Suppressor macrophage treated with lipopolysaccharide for 4 hours (primary cell): ENCODE results near the gene CELF2.
"Not testable (repeated sequence)": the region's sequence is repeated elsewhere in the genome, so short reads cannot be mapped to it uniquely, and the experiment has no call there.

ENCODE experiments used
- DNase-seq: peaks from one replicate; pipeline ENCODE4 v3.0.0-alpha.2; 2020

CELF2 gene

GRCh38 chr10:11098666-11099065 lies 81.0 kb downstream of the CELF2 start:
- DNase-seq = no peak

DNA sequence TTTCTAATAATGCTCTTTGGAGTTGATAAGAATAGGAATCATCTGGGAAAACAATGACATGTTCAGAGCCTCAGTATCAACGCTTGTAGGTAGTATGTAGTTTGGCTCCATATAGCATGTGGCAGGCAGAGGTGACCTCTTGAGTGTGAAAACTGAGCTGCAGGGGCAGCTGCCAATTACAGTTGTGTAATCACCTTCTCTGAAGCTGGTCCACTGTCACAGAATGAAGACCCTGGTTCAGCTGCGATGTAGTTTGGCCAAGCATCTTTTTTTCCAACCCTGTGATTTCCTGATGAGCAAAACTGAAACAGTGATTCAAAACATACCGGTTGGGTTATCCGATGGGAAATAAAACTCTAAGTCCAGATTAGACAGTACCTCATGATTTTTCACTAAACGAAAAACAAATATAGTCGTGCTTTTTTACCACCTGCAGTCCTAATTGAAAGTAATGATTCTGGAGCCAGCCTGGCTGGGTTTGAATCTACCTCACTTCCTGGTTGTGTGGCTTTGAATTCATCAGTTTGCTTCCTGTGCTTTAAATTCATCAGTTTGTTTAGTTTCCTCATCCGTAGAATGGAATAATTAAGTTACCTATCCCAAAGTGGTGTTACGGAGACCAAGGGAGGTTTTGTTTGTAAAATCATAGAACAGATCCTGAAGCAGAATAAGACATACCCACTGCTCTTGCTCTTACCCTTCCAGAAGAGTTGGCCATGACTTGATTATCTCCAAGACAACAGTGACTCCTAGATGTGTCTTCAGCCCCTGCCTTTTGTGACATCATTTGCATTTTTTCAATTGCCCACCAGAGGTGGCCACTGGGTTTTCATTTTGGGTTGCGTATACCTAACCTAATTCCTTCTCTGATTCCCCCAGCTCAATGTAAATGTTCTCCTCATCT lies 87.4 kb downstream of the CELF2 start:
- no peak for DNase-seq

DNA sequence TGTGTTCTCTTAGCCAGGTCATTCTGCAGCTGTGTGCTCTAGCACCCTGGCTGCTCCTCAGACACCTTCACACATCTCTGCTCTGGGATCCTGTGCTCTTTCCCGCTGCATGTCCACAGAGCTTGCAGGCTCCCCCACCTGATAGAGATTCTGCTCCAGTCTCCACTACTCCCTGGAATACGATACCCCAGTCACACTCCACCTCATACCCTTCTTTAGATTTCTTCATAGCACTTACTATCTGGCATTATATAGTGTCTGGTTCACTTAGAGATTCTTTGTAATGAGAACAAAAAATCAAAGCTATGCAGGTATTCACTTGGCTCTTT lies 88.0 kb downstream of the CELF2 start:
- DNase-seq = no peak

DNA sequence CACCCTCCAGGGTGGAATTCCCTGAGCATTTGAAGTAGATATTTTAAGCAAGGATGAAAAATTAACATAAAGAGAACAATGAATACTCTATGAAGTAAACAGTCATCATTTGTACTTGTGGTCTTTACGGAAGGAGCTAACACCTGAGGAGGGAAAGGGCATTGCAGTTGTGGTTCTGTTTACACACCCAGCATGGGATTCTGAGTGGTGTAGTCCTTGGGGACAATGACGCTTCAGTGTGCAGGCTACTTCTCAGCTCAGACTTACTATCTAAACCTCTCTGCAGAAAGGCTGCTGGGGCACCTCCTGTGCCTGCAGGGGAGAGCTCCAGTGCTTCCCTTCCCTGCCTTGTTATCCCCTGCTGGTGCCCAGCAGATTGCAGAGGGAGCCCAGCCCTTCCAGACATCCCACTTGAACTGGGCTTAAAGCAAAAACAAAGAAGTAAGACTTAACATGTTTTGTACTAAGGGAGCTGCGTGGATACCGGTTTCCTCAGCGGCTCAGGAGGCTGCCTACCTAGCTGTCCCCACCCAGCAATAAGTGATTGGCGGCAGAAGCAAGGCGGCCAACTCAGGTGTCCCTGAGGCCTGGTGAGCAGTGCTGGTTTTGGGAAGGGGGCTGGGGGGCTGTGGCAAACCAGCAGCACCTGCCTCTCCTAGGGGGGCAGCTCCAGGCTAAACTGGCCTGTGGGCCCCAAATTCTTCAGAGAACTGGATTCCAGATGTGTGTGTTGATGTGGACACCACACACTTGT lies 89.1 kb downstream of the CELF2 start:
- DNase-seq = no peak

- no peak for DNase-seq
These were observed 90.3 kb downstream of the CELF2 start for GRCh38 chr10:11107948-11108347.

GRCh38 chr10:11108356-11108755 lies 90.7 kb downstream of the CELF2 start:
- DNase-seq = no peak

DNA sequence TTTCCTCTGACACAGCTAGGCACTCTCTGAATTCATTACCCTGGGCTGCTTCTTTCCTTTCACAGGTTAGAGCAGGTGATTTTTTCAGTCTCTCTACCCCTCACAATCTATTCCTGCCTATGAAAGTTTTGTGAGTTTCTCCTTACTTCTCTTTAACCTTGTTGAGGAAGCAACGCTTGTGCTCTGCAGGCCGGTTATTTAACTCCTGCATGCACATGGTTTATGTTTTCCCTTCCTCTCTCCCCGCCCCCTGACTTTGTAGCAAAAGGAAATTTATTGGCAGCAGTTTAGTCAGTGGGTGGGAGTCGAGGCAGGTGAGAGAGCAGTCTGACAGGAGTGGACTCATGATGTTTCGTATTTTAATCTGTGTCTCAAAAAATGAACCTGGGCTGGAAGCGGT lies 91.9 kb downstream of the CELF2 start:
- no peak for DNase-seq

DNA sequence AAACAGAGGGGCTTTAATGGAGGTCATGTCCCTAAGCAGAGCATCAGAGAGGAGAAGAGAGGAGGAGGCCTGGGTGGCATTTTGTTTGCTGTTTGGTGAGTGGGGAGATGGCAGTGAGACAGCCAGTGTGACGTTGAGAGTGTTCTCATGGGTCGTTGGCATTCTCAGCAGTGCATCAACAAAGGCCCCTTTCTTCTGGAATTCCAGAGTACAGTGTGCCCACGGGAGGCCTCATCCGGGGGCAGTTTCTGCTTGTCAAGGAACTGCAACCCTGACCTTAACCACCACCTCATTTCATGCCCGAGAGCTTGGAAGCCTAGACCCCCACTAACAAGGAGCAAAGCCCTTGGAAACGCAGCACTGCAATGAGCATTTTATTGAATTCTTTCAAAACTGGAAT lies 92.9 kb downstream of the CELF2 start:
- DNase-seq = no peak

DNA sequence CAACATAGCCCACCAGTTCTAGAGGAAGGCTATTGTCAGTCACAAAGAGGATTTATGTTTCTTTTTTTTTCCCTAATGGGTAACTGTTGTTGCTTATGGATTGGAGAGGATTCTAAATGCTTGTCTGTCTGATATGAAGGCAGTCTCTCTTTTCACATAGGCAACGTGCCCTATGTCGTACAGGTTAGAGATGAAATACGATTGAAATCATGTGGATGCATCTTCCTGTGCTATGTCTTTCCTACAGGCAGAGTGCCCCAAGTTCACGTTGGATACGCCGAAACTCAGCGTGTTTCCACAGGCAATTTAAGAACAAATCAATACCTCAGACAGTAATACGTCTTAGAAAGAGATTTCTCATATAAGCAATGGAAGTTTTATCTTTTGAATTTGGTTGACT lies 93.8 kb downstream of the CELF2 start:
- no peak for DNase-seq

GRCh38 chr10:11112718-11113117 lies 95.0 kb downstream of the CELF2 start:
- no peak for DNase-seq

GRCh38 chr10:11113156-11113555 lies 95.5 kb downstream of the CELF2 start:
- peak; percentile 51 for DNase-seq

- no peak for DNase-seq
These were observed 96.6 kb downstream of the CELF2 start for GRCh38 chr10:11114269-11114668.

GRCh38 chr10:11115337-11115736 lies 97.7 kb downstream of the CELF2 start:
- DNase-seq = no peak

- no peak for DNase-seq
These were observed 98.7 kb downstream of the CELF2 start for GRCh38 chr10:11116361-11116760.

DNA sequence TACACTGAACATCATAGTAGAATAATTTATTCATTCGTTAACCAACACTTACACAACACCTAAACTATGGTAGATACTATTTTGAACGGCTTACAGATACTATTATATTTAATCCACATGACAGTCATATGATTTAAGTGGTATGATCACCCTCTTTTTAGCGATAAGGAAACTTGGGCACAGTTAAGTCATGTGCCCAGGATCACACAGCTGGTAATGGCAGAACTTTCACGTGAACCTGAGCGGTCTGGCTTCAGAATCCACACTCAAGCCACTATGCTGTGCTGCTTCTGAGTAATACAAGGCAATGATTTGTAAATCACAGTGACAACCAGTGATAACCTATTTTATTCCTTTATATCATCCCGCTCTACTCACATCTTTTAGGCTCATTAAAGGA lies 99.1 kb downstream of the CELF2 start:
- DNase-seq = no peak

DNA sequence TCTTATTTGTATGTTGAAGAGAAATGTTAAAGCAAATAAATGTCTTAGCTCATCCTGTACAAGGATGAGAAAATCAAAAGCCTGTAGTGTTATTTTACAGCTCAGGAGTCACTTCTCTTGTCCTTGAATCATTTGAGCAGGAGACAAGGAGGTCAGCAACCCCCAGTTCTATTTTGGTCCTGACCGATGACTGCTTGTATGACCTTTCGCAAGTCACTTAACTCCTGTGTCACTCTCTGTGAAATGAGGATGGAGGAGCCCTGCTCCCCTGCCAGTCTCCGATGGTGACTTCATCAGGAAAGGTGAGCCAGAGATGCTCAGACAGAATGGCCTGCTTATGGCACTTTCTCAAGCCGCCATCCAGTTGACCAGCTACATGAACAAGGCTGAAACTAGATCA lies 101.0 kb downstream of the CELF2 start:
- peak; percentile 34 for DNase-seq

DNA sequence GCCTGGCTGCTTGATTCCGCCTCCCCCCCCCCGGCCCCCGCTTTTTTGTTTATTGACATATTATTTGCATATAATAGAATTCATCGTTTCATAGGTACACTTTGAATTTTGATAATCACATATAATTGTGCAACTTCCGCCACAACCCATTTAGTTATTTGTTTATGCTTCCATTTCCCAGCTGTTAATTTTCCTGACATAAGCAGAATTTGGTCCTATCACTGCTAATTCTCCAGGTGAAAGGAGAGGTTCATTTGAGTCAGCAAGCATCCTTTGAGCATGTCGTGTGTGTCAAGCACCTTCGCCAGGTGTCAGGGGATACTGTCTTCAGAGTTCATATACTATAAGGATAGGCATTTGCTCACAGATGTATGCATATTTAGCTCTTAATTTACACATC lies 102.2 kb downstream of the CELF2 start:
- no peak for DNase-seq

- DNase-seq = no peak
These were observed 103.0 kb downstream of the CELF2 start for GRCh38 chr10:11120711-11121110.

- peak; percentile 7 for DNase-seq
These were observed 106.2 kb downstream of the CELF2 start for GRCh38 chr10:11123892-11124291.

DNA sequence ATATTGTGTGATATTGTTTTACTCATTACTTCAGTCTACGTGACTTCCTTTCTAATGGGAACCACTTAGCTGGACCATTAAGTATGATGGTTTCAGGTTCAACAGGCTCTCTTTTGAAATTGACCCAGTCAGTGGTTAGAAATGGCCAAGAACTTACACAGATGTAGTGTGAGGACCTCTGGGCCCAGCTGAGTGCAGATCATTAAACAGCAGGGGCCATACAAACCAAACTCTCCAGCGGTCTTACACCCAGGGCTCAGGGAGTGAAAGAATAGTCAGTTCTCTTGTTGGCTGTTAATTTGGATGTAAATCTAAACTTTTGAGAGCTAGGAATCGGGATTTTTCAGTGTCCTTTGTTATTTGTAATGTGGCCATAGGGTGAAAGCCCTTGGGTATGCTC lies 107.3 kb downstream of the CELF2 start:
- no peak for DNase-seq

DNA sequence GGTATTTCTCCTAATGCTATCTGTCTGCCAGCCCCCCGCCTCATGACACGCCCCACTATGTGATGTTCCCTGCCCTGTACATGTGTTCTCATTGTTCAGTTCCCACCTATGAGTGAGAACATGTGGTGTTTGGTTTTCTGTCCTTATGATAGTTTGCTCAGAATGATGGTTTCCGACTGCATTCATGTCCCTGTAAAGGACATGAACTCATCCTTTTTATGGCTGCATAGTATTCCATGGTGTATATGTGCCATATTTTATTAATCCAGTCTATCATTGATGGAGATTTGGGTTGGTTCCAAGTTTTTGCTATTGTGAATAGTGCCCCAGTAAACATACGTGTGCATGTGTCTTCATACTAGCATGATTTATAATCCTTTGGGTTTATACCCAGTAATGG lies 109.3 kb downstream of the CELF2 start:
- not testable (repeated sequence) for DNase-seq

GRCh38 chr10:11131112-11131639 lies 113.5 kb downstream of the CELF2 start:
- DNase-seq = no peak

DNA sequence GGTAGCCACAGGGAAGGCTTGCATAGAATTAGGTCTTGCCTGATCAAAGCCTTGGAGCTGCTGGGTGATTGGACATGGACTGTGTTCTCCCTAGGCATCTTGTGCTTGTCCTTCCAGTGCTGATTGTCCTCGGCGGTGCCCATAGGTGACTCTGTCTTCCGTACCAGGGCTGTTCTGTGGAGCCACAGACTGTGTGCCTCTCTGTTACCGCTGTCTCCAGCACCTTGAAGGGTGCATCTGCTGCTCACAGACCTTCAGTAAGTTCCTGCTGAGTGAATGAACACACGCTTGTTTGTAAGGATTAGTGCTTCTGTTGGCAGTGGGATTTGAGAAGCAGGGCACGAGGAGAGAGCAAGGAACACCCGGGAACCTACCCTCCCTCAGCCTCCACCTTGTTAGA lies 116.7 kb downstream of the CELF2 start:
- no peak for DNase-seq

DNA sequence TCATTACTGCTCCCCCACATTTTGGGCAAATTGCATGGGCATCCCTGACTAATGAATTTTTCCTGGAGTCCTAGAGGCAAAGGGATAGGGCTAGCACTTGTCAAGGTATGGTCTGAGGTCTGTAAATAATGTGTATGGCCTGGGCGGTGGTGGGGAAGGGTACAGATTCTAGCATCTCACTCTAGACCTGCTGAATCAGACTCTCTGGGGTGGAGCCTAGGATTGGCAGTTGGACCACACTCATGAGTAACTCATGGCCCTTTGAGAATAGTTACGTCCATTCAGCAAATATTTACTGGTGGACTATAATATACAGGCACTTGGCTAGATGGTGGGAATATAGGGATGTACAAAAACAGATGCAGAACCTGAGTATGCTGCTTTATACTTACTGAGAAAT lies 118.0 kb downstream of the CELF2 start:
- DNase-seq = no peak
